MM.1S (cell line): ENCODE results near the gene TMEM174.

Source experiments
- DNase-seq: peaks from one replicate; pipeline ENCODE4 v3.0.0-alpha.2; 2015
- H2AFZ ChIP-seq: fragments of 300-600 bp; sonication (generic); 2 replicates; pipeline ENCODE4 v1.6.0; 2016; ENCODE audit warnings: antibody characterized with exemption, low read length
- H3F3A ChIP-seq: fragments of 300-600 bp; sonication (generic); 2 replicates; pipeline ENCODE4 v1.6.1; 2016; ENCODE audit warnings: mild to moderate bottlenecking, antibody characterized with exemption, low read length, moderate library complexity, mixed read lengths; ENCODE audit not compliant: insufficient read depth
- H3K27ac ChIP-seq: fragments of 300-600 bp; sonication (generic); 2 replicates; pipeline ENCODE4 v1.5.1; 2016; ENCODE audit warnings: mild to moderate bottlenecking, low read length
- H3K27me3 ChIP-seq: fragments of 300-600 bp; sonication (generic); replicated peaks from 2 replicates; pipeline ENCODE4 v1.6.0; 2016; ENCODE audit warnings: low read length; ENCODE audit not compliant: insufficient read depth
- H3K36me3 ChIP-seq: fragments of 300-600 bp; sonication (generic); replicated peaks from 2 replicates; pipeline ENCODE4 v1.6.1; 2016; ENCODE audit warnings: mild to moderate bottlenecking, low read length, mixed read lengths; ENCODE audit not compliant: insufficient read depth
- H3K4me1 ChIP-seq: fragments of 300-600 bp; sonication (generic); 2 replicates; pipeline ENCODE4 v1.6.1; 2016; ENCODE audit warnings: low read length, mixed read lengths
- H3K4me2 ChIP-seq: fragments of 300-600 bp; sonication (generic); 2 replicates; pipeline ENCODE4 v1.6.0; 2016; ENCODE audit warnings: low read depth, low read length
- H3K4me3 ChIP-seq: fragments of 300-600 bp; sonication (generic); 2 replicates; pipeline ENCODE4 v1.5.1; 2016; ENCODE audit warnings: low read length, mixed read lengths
- H3K79me2 ChIP-seq: fragments of 300-600 bp; sonication (generic); 2 replicates; pipeline ENCODE4 v1.6.1; 2016; ENCODE audit warnings: mixed run types, low read length, mixed read lengths
- H3K9ac ChIP-seq: fragments of 300-600 bp; sonication (generic); 2 replicates; pipeline ENCODE4 v1.6.1; 2016; ENCODE audit warnings: low read length, mixed read lengths
- H3K9me2 ChIP-seq: fragments of 300-600 bp; sonication (generic); replicated peaks from 2 replicates; pipeline ENCODE4 v1.6.1; 2016; ENCODE audit warnings: mild to moderate bottlenecking, low read length, mixed read lengths; ENCODE audit not compliant: insufficient read depth
- H3K9me3 ChIP-seq: fragments of 300-600 bp; sonication (generic); replicated peaks from 2 replicates; pipeline ENCODE4 v1.6.1; 2016; ENCODE audit warnings: mild to moderate bottlenecking, low read length, mixed read lengths; ENCODE audit not compliant: insufficient read depth
- H4K20me1 ChIP-seq: fragments of 300-600 bp; sonication (generic); 2 replicates; pipeline ENCODE4 v1.6.1; 2016; ENCODE audit warnings: mild to moderate bottlenecking, low read length, moderate library complexity, mixed read lengths; ENCODE audit not compliant: insufficient read depth
- EZH2 ChIP-seq: fragments of 300-600 bp; sonication (generic); optimal IDR thresholded peaks from 2 replicates; pipeline ENCODE3; 2017; ENCODE audit warnings: low read depth, mild to moderate bottlenecking, antibody characterized with exemption, low read length, mixed read lengths
- EZH2phosphoT487 ChIP-seq: fragments of 300-600 bp; sonication (generic); IDR thresholded peaks from 2 replicates; pipeline ENCODE4 v1.6.1; 2018; ENCODE audit warnings: antibody characterized with exemption, low read length
- TF ChIP-seq, protein P1 (sequence below): fragments of 300-600 bp; sonication (generic); IDR thresholded peaks from 2 replicates; pipeline ENCODE4 v1.5.1; 2016; ENCODE audit warnings: antibody characterized with exemption, low read length, mixed read lengths

The TMEM174 gene

DNA sequence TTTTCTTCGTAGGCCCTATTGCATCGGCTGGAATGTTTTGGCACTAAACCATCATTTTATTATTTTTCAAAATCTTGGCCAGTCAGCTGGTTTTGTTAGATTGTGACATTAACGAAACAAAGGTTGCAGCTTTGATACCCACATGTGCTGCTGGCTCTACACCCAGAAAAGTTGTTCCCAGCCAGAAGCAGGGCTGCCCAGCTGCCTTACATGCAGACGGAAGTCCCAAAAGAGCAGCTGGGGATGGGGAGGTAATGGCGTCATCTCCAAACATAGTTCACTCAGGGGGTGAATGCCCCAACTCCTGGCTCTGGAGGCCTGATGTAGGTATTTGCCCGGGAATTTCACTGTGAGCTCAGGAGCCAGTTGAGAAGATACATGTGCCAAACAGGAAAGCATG is 29.3 kb upstream of the TMEM174 start:
- H3K79me2 ChIP-seq: no peaks in the 10 kb centered on the region
- H3K4me3 ChIP-seq: no peak overlapping the region
- H3K4me2 ChIP-seq: no peak overlapping the region
- TF ChIP-seq, protein P1, sequence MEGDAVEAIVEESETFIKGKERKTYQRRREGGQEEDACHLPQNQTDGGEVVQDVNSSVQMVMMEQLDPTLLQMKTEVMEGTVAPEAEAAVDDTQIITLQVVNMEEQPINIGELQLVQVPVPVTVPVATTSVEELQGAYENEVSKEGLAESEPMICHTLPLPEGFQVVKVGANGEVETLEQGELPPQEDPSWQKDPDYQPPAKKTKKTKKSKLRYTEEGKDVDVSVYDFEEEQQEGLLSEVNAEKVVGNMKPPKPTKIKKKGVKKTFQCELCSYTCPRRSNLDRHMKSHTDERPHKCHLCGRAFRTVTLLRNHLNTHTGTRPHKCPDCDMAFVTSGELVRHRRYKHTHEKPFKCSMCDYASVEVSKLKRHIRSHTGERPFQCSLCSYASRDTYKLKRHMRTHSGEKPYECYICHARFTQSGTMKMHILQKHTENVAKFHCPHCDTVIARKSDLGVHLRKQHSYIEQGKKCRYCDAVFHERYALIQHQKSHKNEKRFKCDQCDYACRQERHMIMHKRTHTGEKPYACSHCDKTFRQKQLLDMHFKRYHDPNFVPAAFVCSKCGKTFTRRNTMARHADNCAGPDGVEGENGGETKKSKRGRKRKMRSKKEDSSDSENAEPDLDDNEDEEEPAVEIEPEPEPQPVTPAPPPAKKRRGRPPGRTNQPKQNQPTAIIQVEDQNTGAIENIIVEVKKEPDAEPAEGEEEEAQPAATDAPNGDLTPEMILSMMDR: no peak
- TF ChIP-seq EZH2phosphoT487 (no peak), EZH2 (no peak)
- no peaks in the 10 kb centered on the region for H3F3A ChIP-seq
- no peak overlapping the region for H3K9ac ChIP-seq
- H3K27me3 ChIP-seq: no peaks in the 10 kb centered on the region
- H2AFZ ChIP-seq: no peak overlapping the region
- H3K4me1 ChIP-seq: no peaks in the 10 kb centered on the region
- no peak for DNase-seq
- H3K27ac ChIP-seq: no peak overlapping the region
- no peaks in the 10 kb centered on the region for H3K36me3 ChIP-seq
- no peaks in the 10 kb centered on the region for H4K20me1 ChIP-seq
- no peaks in the 10 kb centered on the region for H3K9me2 ChIP-seq
- no peaks in the 10 kb centered on the region for H3K9me3 ChIP-seq

DNA sequence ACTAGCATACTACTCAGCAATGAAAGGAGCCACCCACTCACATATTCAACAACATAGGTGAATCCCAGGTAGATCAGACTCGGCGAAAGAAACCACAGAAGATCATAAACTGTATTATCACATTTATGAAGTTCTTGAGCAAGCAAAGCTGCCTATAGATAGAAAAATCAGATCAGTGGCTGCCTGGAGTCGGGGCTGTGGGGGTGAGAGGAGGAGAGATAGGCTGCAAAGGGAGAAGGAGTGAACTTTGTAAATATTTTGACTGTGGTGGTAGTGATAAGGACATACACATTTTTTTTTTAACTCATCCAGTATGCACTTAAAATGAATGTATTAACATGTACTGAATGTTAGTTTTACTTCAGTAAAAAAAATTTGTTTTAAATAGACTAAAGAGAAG is 23.5 kb upstream of the TMEM174 start:
- no peaks in the 10 kb centered on the region for H3K36me3 ChIP-seq
- no peak overlapping the region for H2AFZ ChIP-seq
- H3K9ac ChIP-seq: no peak overlapping the region
- no peak overlapping the region for H3K27ac ChIP-seq
- TF ChIP-seq EZH2phosphoT487: no peak
- TF ChIP-seq, protein P1: no peak
- H3K9me2 ChIP-seq: no peaks in the 10 kb centered on the region
- H3F3A ChIP-seq: no peaks in the 10 kb centered on the region
- H3K27me3 ChIP-seq: peaks cover 26% of the 10 kb centered on the region
- no peak overlapping the region for H3K4me2 ChIP-seq
- no peaks in the 10 kb centered on the region for H3K9me3 ChIP-seq
- no peak overlapping the region for H3K4me3 ChIP-seq
- H3K79me2 ChIP-seq: no peaks in the 10 kb centered on the region
- H3K4me1 ChIP-seq: no peaks in the 10 kb centered on the region
- H4K20me1 ChIP-seq: no peaks in the 10 kb centered on the region
- no peak for DNase-seq

- no peak for TF ChIP-seq EZH2
- TF ChIP-seq, protein P1: no peak
- no peak for TF ChIP-seq EZH2phosphoT487
- Histone ChIP-seq H3K27ac (no peak overlapping the region), H3K9me2 (no peaks in the 10 kb centered on the region), H3K79me2 (no peaks in the 10 kb centered on the region), H3K4me1 (no peaks in the 10 kb centered on the region), H4K20me1 (no peaks in the 10 kb centered on the region), H2AFZ (no peak overlapping the region), H3K9me3 (no peaks in the 10 kb centered on the region), H3K4me2 (no peak overlapping the region), H3K27me3 (peaks cover 39% of the 10 kb centered on the region), H3K36me3 (no peaks in the 10 kb centered on the region), H3K9ac (no peak overlapping the region), H3K4me3 (no peak overlapping the region), H3F3A (no peaks in the 10 kb centered on the region)
- DNase-seq: no peak
Observed at GRCh38 chr5:73150876-73151275, 22.1 kb upstream of the TMEM174 start.
